ENCODE measurements around the gene GSK3A. TPM values are rescaled to one million over a fixed set of nuclear protein-coding genes. Genes with fewer than 3 reads are reported as not detected.

Gene GSK3A
- total and polyA plus RNA-seq, 2 of the 8 experiments (the other 6 are each of a cell fraction or from before 2014, with no cell fraction given): 55.3 to 84.0 TPM

- Histone ChIP-seq H3K27ac (ENCODE audit: low read depth, low read length) (no peak overlapping the region), H3K4ac (replicated peaks; ENCODE audit: insufficient read length, low read depth, low read length) (no peak overlapping the region), H2AK5ac (ENCODE audit: low read depth, low read length) (no peak overlapping the region), H4K91ac (replicated peaks; ENCODE audit: insufficient read length, low read length) (no peak overlapping the region), H2BK5ac (ENCODE audit: low read depth, low read length) (no peak overlapping the region), H4K8ac (ENCODE audit: extremely low read depth, insufficient read depth, low read length) (no peak overlapping the region), H3K36me3 (ENCODE audit: control insufficient read depth in 2 of 4, insufficient read depth in 4 of 4, low read length in 3 of 4) (peaks cover 8 to 58% (median 36%) of the 10 kb centered on the region in 4 experiments; a peak in 7 of 8 replicates), H3K14ac (ENCODE audit: insufficient read length) (no peak overlapping the region), H3K9me3 (ENCODE audit: insufficient read depth in 2 of 2, low read depth in 1 of 2, low read length in 1 of 2) (no peaks in the 10 kb centered on the region), H3K27me3 (replicated peaks in 1 of 4; ENCODE audit: control insufficient read depth in 3 of 4, extremely low read depth in 1 of 4, insufficient read depth in 3 of 4, low read length in 3 of 4) (no peaks in the 10 kb centered on the region), H2BK120ac (replicated peaks; ENCODE audit: low read depth, low read length) (no peak overlapping the region), H3K79me2 (ENCODE audit: control insufficient read depth in 1 of 2, insufficient read depth in 2 of 2, low read length in 2 of 2) (no peaks in the 10 kb centered on the region), H3K4me2 (ENCODE audit: insufficient read depth in 1 of 2, low read depth in 2 of 2, low read length in 2 of 2) (no peak overlapping the region), H4K5ac (ENCODE audit: insufficient read length, low read depth, low read length) (no peak overlapping the region), H3K79me1 (ENCODE audit: low read depth, low read length) (no peaks in the 10 kb centered on the region; the same call in none of the 2 replicates), H2BK12ac (ENCODE audit: low read depth, low read length) (no peak overlapping the region), H2BK15ac (ENCODE audit: low read length) (no peak overlapping the region), H3K23ac (ENCODE audit: insufficient read length) (no peak overlapping the region), H3K23me2 (ENCODE audit: low read depth, low read length) (no peaks in the 10 kb centered on the region), H3K4me3 (ENCODE audit: extremely low read depth in 1 of 4, insufficient read depth in 2 of 4, low read depth in 3 of 4, low read length in 4 of 4) (no peak overlapping the region), H3K9ac (replicated peaks in 1 of 4; ENCODE audit: extremely low read depth in 1 of 4, low read depth in 3 of 4, low read length in 3 of 4) (no peak overlapping the region), H3K18ac (ENCODE audit: extremely low read depth, low read length) (no peak overlapping the region), H2AFZ (ENCODE audit: low read length) (no peak overlapping the region), H3K56ac (replicated peaks; ENCODE audit: insufficient read length, low read depth, low read length) (no peak overlapping the region), H2BK20ac (ENCODE audit: low read length) (no peak overlapping the region), H4K20me1 (replicated peaks in 1 of 2; ENCODE audit: control insufficient read depth in 1 of 2, insufficient read depth in 2 of 2, low read length in 2 of 2) (peaks cover 11 to 26% of the 10 kb centered on the region in 2 experiments), H3K4me1 (replicated peaks in 1 of 4; ENCODE audit: control insufficient read depth in 3 of 4, insufficient read depth in 4 of 4, low read length in 3 of 4) (no peaks in the 10 kb centered on the region)
- 96% methylated on average over 11 of the region's 11 CpGs; no CpG with 5 or more reads in 1 of the 2 experiments for WGBS, 2 experiments (ENCODE audit: extremely low coverage in 1 of 2, insufficient coverage in 1 of 2, insufficient read length in 1 of 2, insufficient replicate concordance in 2 of 2, low coverage in 1 of 2, low lambda C conversion rate in 2 of 2, missing lambda C conversion rate in 1 of 2)
- ChIA-PET CTCF (ENCODE audit: partially characterized antibody) (interaction anchor here (0.9 to 2.5 kb wide), 7 partner anchors 9 to 125 kb away, joined by 3 to 6 read pairs (median 4); partner anchors contain the start of gene ZNF526), POLR2A (ENCODE audit: partially characterized antibody) (interaction anchor here (1.2 to 4.5 kb wide), 5 partner anchors 8 to 17 kb away, joined by 3 to 21 read pairs (median 9); partner anchors contain the start of genes DEDD2 and ZNF526)
- no peak for TF ChIP-seq TEAD4 (IDR thresholded peaks at IDR 0.05; ENCODE audit: low read depth, low read length)
- no peak for FAIRE-seq
- DNase-seq (ENCODE audit: low read depth in 1 of 2, low spot score in 2 of 2): no peak
Observed at GRCh38 chr19:42234364-42234763, 8.0 kb downstream of the GSK3A start.
